Astrocyte (in vitro differentiated cells and primary cell): ENCODE measurements around the gene SEC61B. TPM values are rescaled to one million over a fixed set of nuclear protein-coding genes. Genes with fewer than 3 reads are reported as not detected.

Experiments used
- DNase-seq: peaks from one replicate; pipeline ENCODE4 v3.0.0-alpha.2; 2010; ENCODE audit warnings: low read depth
- FAIRE-seq: peaks from 2 replicates; lab custom pipeline; 2011; peaks lifted over from hg19 to GRCh38; lab: Jason Lieb, UNC
- H2AFZ ChIP-seq: 2 replicates; pipeline ENCODE4 v1.6.0; 2012; ENCODE audit warnings: low read depth, low read length, inconsistent platforms
- H3K27ac ChIP-seq: 2 replicates; pipeline ENCODE4 v1.5.1; 2011; ENCODE audit warnings: low read depth, low read length, inconsistent platforms
- H3K27me3 ChIP-seq: 2 replicates; pipeline ENCODE4 v1.6.0; 2011; ENCODE audit warnings: low read length, inconsistent platforms; ENCODE audit not compliant: insufficient read depth
- H3K36me3 ChIP-seq: 2 replicates; pipeline ENCODE4 v1.5.1; 2011; ENCODE audit warnings: low read length, inconsistent platforms; ENCODE audit not compliant: insufficient read depth
- H3K4me1 ChIP-seq: 2 replicates; pipeline ENCODE4 v1.5.1; 2011; ENCODE audit warnings: low read length, inconsistent platforms; ENCODE audit not compliant: insufficient read depth
- H3K4me2 ChIP-seq: 2 replicates; pipeline ENCODE4 v1.6.0; 2012; ENCODE audit warnings: low read length, inconsistent platforms
- H3K4me3 ChIP-seq: 2 replicates; pipeline ENCODE4 v1.5.1; 2011; ENCODE audit warnings: low read depth, mild to moderate bottlenecking, low read length, inconsistent platforms; ENCODE audit not compliant: insufficient read depth
- H3K79me2 ChIP-seq: 2 replicates; pipeline ENCODE4 v1.6.0; 2012; ENCODE audit warnings: mild to moderate bottlenecking, low read length, inconsistent platforms; ENCODE audit not compliant: insufficient read depth
- H3K9ac ChIP-seq: 2 replicates; pipeline ENCODE4 v1.6.0; 2012; ENCODE audit warnings: mild to moderate bottlenecking, low read length, inconsistent platforms
- H3K9me3 ChIP-seq: 2 replicates; pipeline ENCODE4 v1.5.1; 2012; ENCODE audit warnings: low read depth, mild to moderate bottlenecking, low read length, inconsistent platforms; ENCODE audit not compliant: insufficient read depth
- H4K20me1 ChIP-seq: 2 replicates; pipeline ENCODE4 v1.6.0; 2012; ENCODE audit warnings: low read length, inconsistent platforms; ENCODE audit not compliant: insufficient read depth
- H3K27ac Mint-ChIP-seq: one replicate; pipeline ENCODE4 v1.8.0; 2021; ENCODE audit warnings: mild to moderate bottlenecking, mixed read lengths; ENCODE audit not compliant: unreplicated experiment
- H3K27me3 Mint-ChIP-seq: one replicate; pipeline ENCODE4 v1.8.0; 2021; ENCODE audit warnings: low read depth, mixed read lengths; ENCODE audit not compliant: unreplicated experiment
- H3K36me3 Mint-ChIP-seq: one replicate; pipeline ENCODE4 v1.8.0; 2021; ENCODE audit warnings: low read depth, mixed read lengths; ENCODE audit not compliant: unreplicated experiment
- H3K4me1 Mint-ChIP-seq: one replicate; pipeline ENCODE4 v1.8.0; 2021; ENCODE audit warnings: low read depth, mixed read lengths; ENCODE audit not compliant: unreplicated experiment
- H3K4me3 Mint-ChIP-seq: one replicate; pipeline ENCODE4 v1.8.0; 2021; ENCODE audit warnings: mild to moderate bottlenecking, moderate library complexity, mixed read lengths; ENCODE audit not compliant: unreplicated experiment
- H3K9me3 Mint-ChIP-seq: one replicate; pipeline ENCODE4 v1.8.0; 2021; ENCODE audit warnings: mild to moderate bottlenecking, mixed read lengths; ENCODE audit not compliant: unreplicated experiment
- CTCF ChIP-seq: IDR thresholded peaks from 2 replicates; pipeline ENCODE4 v1.5.1; 2011; ENCODE audit warnings: low read depth, mild to moderate bottlenecking, inconsistent platforms, low read length, moderate library complexity; ENCODE audit not compliant: insufficient read depth
- EZH2 ChIP-seq: IDR thresholded peaks from 2 replicates; pipeline ENCODE4 v1.6.1; 2012; ENCODE audit warnings: mild to moderate bottlenecking, low read length, inconsistent platforms; ENCODE audit not compliant: insufficient read depth
- total RNA-seq: library from RNA; stranded (reverse); gene quantifications from 2 replicates; pipeline ENCODE4 v1.2.1, GENCODE V29; 2021

The SEC61B gene
- total RNA-seq, 1 donor from 2014 or later, result 263 TPM

GRCh38 chr9:99238331-99238730 is 16.2 kb downstream of the SEC61B start:
- H3K79me2 ChIP-seq, result no peaks in the 10 kb centered on the region
- peaks cover 33% of the 10 kb centered on the region for H3K4me1 Mint-ChIP-seq
- peaks cover under 1% of the 10 kb centered on the region for H3K36me3 ChIP-seq
- no peaks in the 10 kb centered on the region for H3K27me3 Mint-ChIP-seq
- H2AFZ ChIP-seq, result no peak overlapping the region
- H3K4me1 ChIP-seq, result peaks cover 12% of the 10 kb centered on the region
- no peak overlapping the region for H3K27ac ChIP-seq
- no peak overlapping the region for H3K4me3 Mint-ChIP-seq
- H4K20me1 ChIP-seq, result peaks cover 3% of the 10 kb centered on the region
- no peak for TF ChIP-seq EZH2
- no peak for TF ChIP-seq CTCF
- H3K27me3 ChIP-seq, result no peaks in the 10 kb centered on the region
- no peak overlapping the region for H3K9ac ChIP-seq
- H3K9me3 ChIP-seq, result no peaks in the 10 kb centered on the region
- no peak overlapping the region for H3K4me2 ChIP-seq
- FAIRE-seq, result no peak
- no peak overlapping the region for H3K27ac Mint-ChIP-seq
- no peak for DNase-seq
- no peak overlapping the region for H3K4me3 ChIP-seq
- peaks cover 17% of the 10 kb centered on the region for H3K36me3 Mint-ChIP-seq
- H3K9me3 Mint-ChIP-seq, result no peaks in the 10 kb centered on the region

- H3K4me2 ChIP-seq, result peak overlapping the region; percentile 49
- no peaks in the 10 kb centered on the region for H3K27me3 Mint-ChIP-seq
- FAIRE-seq, result no peak
- H3K4me1 Mint-ChIP-seq, result peaks cover 34% of the 10 kb centered on the region
- H3K27me3 ChIP-seq, result no peaks in the 10 kb centered on the region
- TF ChIP-seq EZH2, result no peak
- no peaks in the 10 kb centered on the region for H3K9me3 Mint-ChIP-seq
- H3K4me1 ChIP-seq, result peaks cover 12% of the 10 kb centered on the region
- peak; percentile 51 for DNase-seq
- H3K4me3 ChIP-seq, result no peak overlapping the region
- peak overlapping the region; percentile 16 for H3K9ac ChIP-seq
- peaks cover 22% of the 10 kb centered on the region for H3K36me3 Mint-ChIP-seq
- H3K4me3 Mint-ChIP-seq, result no peak overlapping the region
- no peaks in the 10 kb centered on the region for H3K36me3 ChIP-seq
- H2AFZ ChIP-seq, result no peak overlapping the region
- peak overlapping the region; percentile 44 for H3K27ac Mint-ChIP-seq
- H3K9me3 ChIP-seq, result no peaks in the 10 kb centered on the region
- H3K79me2 ChIP-seq, result no peaks in the 10 kb centered on the region
- peak overlapping the region; percentile 1 for H3K27ac ChIP-seq
- H4K20me1 ChIP-seq, result no peaks in the 10 kb centered on the region
Measured at GRCh38 chr9:99239341-99240060, 17.4 kb downstream of the SEC61B start.

DNA sequence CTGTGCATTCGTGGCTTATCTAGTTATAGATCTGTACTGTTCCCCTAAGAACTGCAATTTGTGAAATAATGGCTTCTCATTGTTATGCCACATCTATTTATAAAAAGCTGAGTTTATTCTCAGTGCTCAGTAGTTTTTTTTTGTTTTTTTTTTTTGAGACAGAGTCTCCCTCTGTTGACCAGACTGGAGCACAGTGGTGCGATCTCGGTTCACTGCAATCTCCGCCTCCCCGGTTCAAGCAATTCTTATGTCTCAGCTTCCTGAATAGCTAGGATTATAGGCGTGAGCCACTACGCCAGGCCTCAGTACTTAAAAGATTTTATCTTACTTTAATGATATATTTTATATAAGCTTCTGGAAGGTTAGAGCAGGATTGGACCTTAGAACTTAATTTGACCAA is 19.0 kb downstream of the SEC61B start:
- no peak for FAIRE-seq
- no peaks in the 10 kb centered on the region for H3K27me3 Mint-ChIP-seq
- H3K79me2 ChIP-seq, result no peaks in the 10 kb centered on the region

More for the DNA sequence above, 19.0 kb downstream of the SEC61B start:
- TF ChIP-seq EZH2 (no peak), CTCF (no peak)
- H3K9me3 Mint-ChIP-seq, result no peaks in the 10 kb centered on the region
- peaks cover 21% of the 10 kb centered on the region for H3K36me3 Mint-ChIP-seq
- Histone ChIP-seq H4K20me1 (no peaks in the 10 kb centered on the region), H3K4me3 (no peak overlapping the region), H2AFZ (no peak overlapping the region), H3K4me2 (no peak overlapping the region), H3K27me3 (no peaks in the 10 kb centered on the region), H3K27ac (no peak overlapping the region), H3K9me3 (no peaks in the 10 kb centered on the region), H3K4me1 (peaks cover 12% of the 10 kb centered on the region), H3K36me3 (no peaks in the 10 kb centered on the region), H3K9ac (no peak overlapping the region)
- H3K4me1 Mint-ChIP-seq, result peaks cover 30% of the 10 kb centered on the region
- H3K27ac Mint-ChIP-seq, result no peak overlapping the region
- no peak overlapping the region for H3K4me3 Mint-ChIP-seq
- DNase-seq, result no peak
